ENCODE data around the gene GAL3ST1.

DNA sequence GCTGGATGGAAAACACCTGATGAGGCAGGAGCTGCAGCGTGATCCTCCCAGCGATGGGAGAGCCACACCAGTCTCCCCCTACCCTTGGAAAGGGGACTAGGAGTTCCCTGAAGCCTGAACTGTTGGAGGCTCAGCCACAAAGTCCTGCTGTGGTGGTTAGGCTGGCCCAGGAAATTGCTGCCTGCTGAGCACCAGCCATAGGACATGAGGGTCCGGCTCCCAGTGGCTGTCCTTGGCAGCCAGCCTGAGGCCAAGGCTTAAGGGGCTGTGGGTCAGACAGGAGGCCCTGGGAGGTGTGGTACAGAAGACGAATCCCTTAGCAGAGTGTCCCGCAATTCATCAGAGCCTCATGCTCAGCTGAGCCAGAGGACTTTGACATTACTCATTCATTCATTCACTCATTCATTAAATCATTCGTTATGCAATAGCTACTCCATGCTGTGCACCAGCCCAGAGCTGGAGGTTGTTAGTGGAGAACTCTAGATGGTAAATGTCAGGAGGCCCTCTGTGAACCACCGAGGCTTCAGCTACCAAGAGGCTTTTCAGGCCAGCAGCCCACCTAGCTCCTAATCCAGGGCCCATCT lies 54.5 kb downstream of the GAL3ST1 start:
- TF ChIP-seq POLR2AphosphoS5 (IDR thresholded peaks at IDR 0.05) (no peak), CTCF (IDR thresholded peaks at IDR 0.05) (no peak)
